ENCODE measurements around the gene PTH1R. TPM values are rescaled to one million over a fixed set of nuclear protein-coding genes. Genes with fewer than 3 reads are reported as not detected.

Gene PTH1R
- polyA plus RNA-seq, 2 of the 4 experiments (the other 2 are of a cell fraction): 0.45 to 0.53 TPM

- TF ChIP-seq JUNB (IDR thresholded peaks at IDR 0.05) (no peak), SREBF2 (IDR thresholded peaks at IDR 0.05) (no peak), ESRRA (IDR thresholded peaks at IDR 0.05; ENCODE audit: borderline replicate concordance, low read length) (no peak), POLR2AphosphoS2 (conservative IDR thresholded peaks at IDR 0.05; ENCODE audit: low read length) (no peak), MAFK (IDR thresholded peaks at IDR 0.05; ENCODE audit: partially characterized antibody) (no peak), ZC3H11A (IDR thresholded peaks at IDR 0.05) (no peak), CHD2 (IDR thresholded peaks at IDR 0.05; ENCODE audit: low read length, partially characterized antibody) (no peak), ZSCAN20 (CRISPR knock-in tag; IDR thresholded peaks at IDR 0.05) (no peak), JUN (IDR thresholded peaks at IDR 0.05) (no peak), CEBPB (IDR thresholded peaks at IDR 0.05) (no peak), REST (IDR thresholded peaks at IDR 0.05) (no peak), NPAS2 (CRISPR knock-in tag; IDR thresholded peaks at IDR 0.05; ENCODE audit: borderline replicate concordance) (no peak), HOXA7 (CRISPR knock-in tag; IDR thresholded peaks at IDR 0.05) (no peak), BHLHE40 (IDR thresholded peaks at IDR 0.05; ENCODE audit: low read depth, low read length) (no peak), SMC3 (IDR thresholded peaks at IDR 0.05) (no peak), RARB (CRISPR knock-in tag; IDR thresholded peaks at IDR 0.05) (no peak), HOXB13 (CRISPR knock-in tag; IDR thresholded peaks at IDR 0.05; ENCODE audit: low read depth) (no peak)
- TF ChIP-seq, protein P1, sequence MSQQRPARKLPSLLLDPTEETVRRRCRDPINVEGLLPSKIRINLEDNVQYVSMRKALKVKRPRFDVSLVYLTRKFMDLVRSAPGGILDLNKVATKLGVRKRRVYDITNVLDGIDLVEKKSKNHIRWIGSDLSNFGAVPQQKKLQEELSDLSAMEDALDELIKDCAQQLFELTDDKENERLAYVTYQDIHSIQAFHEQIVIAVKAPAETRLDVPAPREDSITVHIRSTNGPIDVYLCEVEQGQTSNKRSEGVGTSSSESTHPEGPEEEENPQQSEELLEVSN (IDR thresholded peaks at IDR 0.05; ENCODE audit: borderline replicate concordance, low read depth): no peak
- H3K4me3 ChIP-seq: no peak overlapping the region
- ChIA-PET CTCF (interaction anchor here (1.3 to 1.6 kb wide), 2 partner anchors 24 to 26 kb away, joined by 3 read pairs; no protein-coding TSS in a partner anchor), POLR2A (no interaction called here)
- DNase-seq (ENCODE audit: low read depth in 1 of 2, low spot score in 1 of 2) (no peak), FAIRE-seq (no peak), ATAC-seq (no peak)
- H3K9me3 ChIP-seq: peaks cover 15% of the 10 kb centered on the region; the same call in 2 of the 3 replicates
- 70% methylated on average over 4 of the region's 11 CpGs for WGBS (ENCODE audit: missing lambda C conversion rate)
- no peak overlapping the region for H3K4me2 ChIP-seq
- no peaks in the 10 kb centered on the region for H3K4me1 ChIP-seq
- H3K27ac ChIP-seq: no peak overlapping the region
Measured at GRCh38 chr3:46844881-46845312, 32.6 kb upstream of the PTH1R start.

- FAIRE-seq (no peak), DNase-seq (ENCODE audit: low read depth in 1 of 2, low spot score in 1 of 2) (no peak), ATAC-seq (peak in 1 of 2 experiments; percentile 49; a peak in 3 of 6 replicates)
- ChIA-PET POLR2A (no interaction called here), CTCF (interaction anchor here (1.3 to 1.6 kb wide), 2 partner anchors 23 to 26 kb away, joined by 3 read pairs; no protein-coding TSS in a partner anchor)
- no peak overlapping the region for H3K4me2 ChIP-seq
- H3K9me3 ChIP-seq: peaks cover 13% of the 10 kb centered on the region; the same call in 2 of the 3 replicates
- H3K4me1 ChIP-seq: no peaks in the 10 kb centered on the region
- no peak overlapping the region for H3K4me3 ChIP-seq
- no peak for TF ChIP-seq HOXA7 (CRISPR knock-in tag; IDR thresholded peaks at IDR 0.05)
- TF ChIP-seq MAFK (IDR thresholded peaks at IDR 0.05; ENCODE audit: partially characterized antibody): no peak
- no peak overlapping the region for H3K27ac ChIP-seq
- WGBS (ENCODE audit: missing lambda C conversion rate): 54% methylated on average over 16 of the region's 23 CpGs
Measured at GRCh38 chr3:46845397-46845859, 32.1 kb upstream of the PTH1R start.

DNA sequence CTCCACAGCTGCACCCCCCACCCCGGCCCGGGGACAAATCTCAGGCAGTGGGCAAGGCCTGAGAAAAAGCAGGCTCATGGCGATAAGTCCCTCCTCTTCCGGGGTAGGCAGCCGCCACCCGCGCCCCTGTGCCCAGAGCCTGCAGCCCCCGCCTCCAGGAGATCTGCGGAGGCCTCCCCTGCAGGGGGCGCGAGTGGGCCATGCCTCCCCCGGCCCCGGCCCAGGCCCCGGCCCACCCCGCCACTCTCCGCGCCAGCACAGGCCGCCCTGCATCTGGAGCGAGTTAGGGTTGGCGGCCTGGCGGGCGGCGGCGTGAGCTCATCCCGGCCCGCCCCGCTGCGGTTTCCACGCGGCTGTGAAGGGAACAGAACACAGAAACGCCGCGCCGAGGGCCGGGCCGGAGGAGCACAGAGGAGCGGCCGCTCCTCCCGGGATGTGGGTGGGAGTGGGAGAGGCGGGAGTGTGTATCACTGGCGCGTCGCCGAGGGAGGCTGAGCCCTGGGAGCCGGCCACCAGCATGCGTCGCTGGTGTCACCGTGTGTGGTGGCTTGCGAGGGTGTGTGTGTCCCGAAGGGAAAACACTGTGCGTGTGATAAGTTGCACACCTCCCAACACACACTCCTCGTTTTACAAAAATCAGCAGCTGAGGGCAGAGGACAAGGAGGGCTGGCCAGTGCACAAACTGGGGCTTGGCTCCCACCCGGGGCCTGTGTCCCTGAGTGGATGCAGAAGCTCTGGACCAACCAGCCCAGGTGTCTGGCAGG is 31.5 kb upstream of the PTH1R start:
- 78% methylated on average over 10 of the region's 53 CpGs for WGBS (ENCODE audit: missing lambda C conversion rate)
- no peak overlapping the region for H3K27ac ChIP-seq
- FAIRE-seq (no peak), ATAC-seq (peak in 1 of 2 experiments; percentile 49; a peak in 2 of 6 replicates), DNase-seq (ENCODE audit: low read depth in 1 of 2, low spot score in 1 of 2) (no peak)
- CTCF ChIA-PET: interaction anchor here (1.3 to 1.6 kb wide), 2 partner anchors 23 to 25 kb away, joined by 3 read pairs; no protein-coding TSS in a partner anchor
- no peak overlapping the region for H3K4me3 ChIP-seq
- H3K4me2 ChIP-seq: no peak overlapping the region
- peaks cover 9% of the 10 kb centered on the region; the same call in 2 of the 3 replicates for H3K9me3 ChIP-seq
- POLR2A ChIA-PET: no interaction called here
- no peaks in the 10 kb centered on the region for H3K4me1 ChIP-seq
- TF ChIP-seq NR3C1 (IDR thresholded peaks at IDR 0.05) (no peak), GATA3 (IDR thresholded peaks at IDR 0.05; ENCODE audit: borderline replicate concordance) (no peak), CHD2 (IDR thresholded peaks at IDR 0.05; ENCODE audit: low read length, partially characterized antibody) (no peak), EP300 (IDR thresholded peaks at IDR 0.05) (no peak), JUN (IDR thresholded peaks at IDR 0.05) (no peak), MAX (IDR thresholded peaks at IDR 0.05) (no peak), RFX5 (IDR thresholded peaks at IDR 0.05) (no peak), ZC3H11A (IDR thresholded peaks at IDR 0.05) (no peak), RCOR1 (IDR thresholded peaks at IDR 0.05; ENCODE audit: low read depth, low read length) (no peak), ZFP36 (IDR thresholded peaks at IDR 0.05; ENCODE audit: borderline replicate concordance, partially characterized antibody) (no peak), HEYL (CRISPR knock-in tag; IDR thresholded peaks at IDR 0.05) (no peak)
- TF ChIP-seq, protein P2, sequence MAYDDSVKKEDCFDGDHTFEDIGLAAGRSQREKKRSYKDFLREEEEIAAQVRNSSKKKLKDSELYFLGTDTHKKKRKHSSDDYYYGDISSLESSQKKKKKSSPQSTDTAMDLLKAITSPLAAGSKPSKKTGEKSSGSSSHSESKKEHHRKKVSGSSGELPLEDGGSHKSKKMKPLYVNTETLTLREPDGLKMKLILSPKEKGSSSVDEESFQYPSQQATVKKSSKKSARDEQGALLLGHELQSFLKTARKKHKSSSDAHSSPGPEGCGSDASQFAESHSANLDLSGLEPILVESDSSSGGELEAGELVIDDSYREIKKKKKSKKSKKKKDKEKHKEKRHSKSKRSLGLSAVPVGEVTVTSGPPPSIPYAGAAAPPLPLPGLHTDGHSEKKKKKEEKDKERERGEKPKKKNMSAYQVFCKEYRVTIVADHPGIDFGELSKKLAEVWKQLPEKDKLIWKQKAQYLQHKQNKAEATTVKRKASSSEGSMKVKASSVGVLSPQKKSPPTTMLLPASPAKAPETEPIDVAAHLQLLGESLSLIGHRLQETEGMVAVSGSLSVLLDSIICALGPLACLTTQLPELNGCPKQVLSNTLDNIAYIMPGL (CRISPR knock-in tag; IDR thresholded peaks at IDR 0.05; ENCODE audit: borderline replicate concordance): no peak
- TF ChIP-seq, protein P1 (IDR thresholded peaks at IDR 0.05; ENCODE audit: borderline replicate concordance, low read depth): no peak
